ENCODE results near the gene INHBA. TPM values are rescaled to one million over a fixed set of nuclear protein-coding genes. Genes with fewer than 3 reads are reported as not detected.

INHBA gene
- total RNA-seq, 1 donor from 2014 or later: 0.34 TPM

DNA sequence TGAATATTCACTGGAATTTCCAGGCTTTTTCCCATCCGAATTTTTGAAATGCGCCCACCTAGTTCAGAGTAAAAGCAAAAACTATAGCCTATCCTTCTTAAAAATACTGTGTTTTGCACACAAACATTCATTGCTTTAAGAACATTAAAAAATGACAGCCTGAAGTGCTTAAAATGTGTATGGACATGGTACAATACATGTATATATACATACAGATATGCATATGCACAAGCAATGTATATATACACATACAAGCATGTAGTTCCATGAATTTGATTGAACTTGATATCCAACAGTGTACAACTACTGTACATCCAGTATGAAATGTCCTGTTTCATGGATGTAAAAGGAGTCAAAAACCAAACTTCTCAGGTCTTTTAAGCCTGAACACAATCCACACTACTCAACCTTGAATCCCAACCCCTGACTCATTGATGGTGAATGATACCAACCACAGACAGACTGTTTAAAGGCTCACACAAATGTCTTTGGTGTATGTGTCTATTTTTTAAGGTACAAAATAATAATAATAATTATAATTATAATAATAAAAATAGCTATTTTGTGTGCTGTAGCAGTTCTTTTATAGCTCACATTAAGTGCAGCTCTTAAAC, 14.8 kb downstream of the INHBA start:
- DNase-seq (ENCODE audit: low spot score, unreplicated experiment): no peak
- Mint-ChIP-seq H3K4me3 (ENCODE audit: low read depth) (no peak overlapping the region), H3K4me1 (ENCODE audit: low read depth) (peaks cover 6% of the 10 kb centered on the region), H3K27ac (no peak overlapping the region), H3K9me3 (ENCODE audit: low read depth) (no peaks in the 10 kb centered on the region), H3K27me3 (peaks cover 6% of the 10 kb centered on the region), H3K36me3 (ENCODE audit: insufficient read depth) (no peaks in the 10 kb centered on the region)
- TF ChIP-seq, protein P1, sequence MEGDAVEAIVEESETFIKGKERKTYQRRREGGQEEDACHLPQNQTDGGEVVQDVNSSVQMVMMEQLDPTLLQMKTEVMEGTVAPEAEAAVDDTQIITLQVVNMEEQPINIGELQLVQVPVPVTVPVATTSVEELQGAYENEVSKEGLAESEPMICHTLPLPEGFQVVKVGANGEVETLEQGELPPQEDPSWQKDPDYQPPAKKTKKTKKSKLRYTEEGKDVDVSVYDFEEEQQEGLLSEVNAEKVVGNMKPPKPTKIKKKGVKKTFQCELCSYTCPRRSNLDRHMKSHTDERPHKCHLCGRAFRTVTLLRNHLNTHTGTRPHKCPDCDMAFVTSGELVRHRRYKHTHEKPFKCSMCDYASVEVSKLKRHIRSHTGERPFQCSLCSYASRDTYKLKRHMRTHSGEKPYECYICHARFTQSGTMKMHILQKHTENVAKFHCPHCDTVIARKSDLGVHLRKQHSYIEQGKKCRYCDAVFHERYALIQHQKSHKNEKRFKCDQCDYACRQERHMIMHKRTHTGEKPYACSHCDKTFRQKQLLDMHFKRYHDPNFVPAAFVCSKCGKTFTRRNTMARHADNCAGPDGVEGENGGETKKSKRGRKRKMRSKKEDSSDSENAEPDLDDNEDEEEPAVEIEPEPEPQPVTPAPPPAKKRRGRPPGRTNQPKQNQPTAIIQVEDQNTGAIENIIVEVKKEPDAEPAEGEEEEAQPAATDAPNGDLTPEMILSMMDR (IDR thresholded peaks at IDR 0.05; ENCODE audit: unreplicated experiment): no peak

DNA sequence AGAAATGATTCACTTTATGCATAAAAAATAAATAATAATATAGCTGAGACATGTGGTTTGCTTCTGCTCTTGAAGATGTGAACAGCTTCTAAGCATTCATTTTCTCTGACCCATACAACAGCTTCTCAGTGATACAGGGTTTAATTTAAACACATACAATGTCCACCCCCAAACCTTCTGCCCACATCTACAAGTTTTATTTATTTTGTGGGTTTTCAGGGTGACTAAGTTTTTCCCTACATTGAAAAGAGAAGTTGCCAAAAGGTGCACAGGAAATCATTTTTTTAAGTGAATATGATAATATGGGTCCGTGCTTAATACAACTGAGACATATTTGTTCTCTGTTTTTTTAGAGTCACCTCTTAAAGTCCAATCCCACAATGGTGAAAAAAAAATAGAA, 17.2 kb downstream of the INHBA start:
- H3K9me3 Mint-ChIP-seq (ENCODE audit: low read depth): no peaks in the 10 kb centered on the region
- TF ChIP-seq, protein P1 (IDR thresholded peaks at IDR 0.05; ENCODE audit: unreplicated experiment): no peak
- DNase-seq (ENCODE audit: low spot score, unreplicated experiment): no peak
- H3K4me1 Mint-ChIP-seq (ENCODE audit: low read depth): no peaks in the 10 kb centered on the region
- peaks cover 4% of the 10 kb centered on the region for H3K27me3 Mint-ChIP-seq
- no peak overlapping the region for H3K27ac Mint-ChIP-seq
- H3K4me3 Mint-ChIP-seq (ENCODE audit: low read depth): no peak overlapping the region
- H3K36me3 Mint-ChIP-seq (ENCODE audit: insufficient read depth): no peaks in the 10 kb centered on the region

DNA sequence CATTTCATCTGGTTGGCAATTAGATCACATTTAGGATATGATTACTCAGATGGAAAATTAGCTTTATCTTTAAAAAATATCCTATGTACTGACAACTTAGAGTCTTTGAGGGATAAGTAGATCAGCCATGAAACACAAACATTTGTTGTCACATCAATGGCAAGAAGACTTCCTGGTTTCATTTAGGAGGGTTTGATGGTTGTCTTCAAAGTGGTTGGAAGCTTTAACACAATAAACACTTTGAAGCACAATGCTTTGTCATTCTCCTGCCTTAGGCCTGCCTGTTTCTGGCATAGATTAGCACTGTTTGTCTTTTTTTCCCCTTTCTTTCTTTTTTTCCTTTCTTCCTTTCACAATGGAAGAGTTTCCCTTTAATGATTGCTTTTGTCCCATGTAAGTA, 20.5 kb downstream of the INHBA start:
- Mint-ChIP-seq H3K4me3 (ENCODE audit: low read depth) (no peak overlapping the region), H3K27me3 (no peaks in the 10 kb centered on the region), H3K9me3 (ENCODE audit: low read depth) (no peaks in the 10 kb centered on the region), H3K27ac (no peak overlapping the region), H3K36me3 (ENCODE audit: insufficient read depth) (no peaks in the 10 kb centered on the region), H3K4me1 (ENCODE audit: low read depth) (no peaks in the 10 kb centered on the region)
- DNase-seq (ENCODE audit: low spot score, unreplicated experiment): no peak
- TF ChIP-seq, protein P1 (IDR thresholded peaks at IDR 0.05; ENCODE audit: unreplicated experiment): no peak

DNA sequence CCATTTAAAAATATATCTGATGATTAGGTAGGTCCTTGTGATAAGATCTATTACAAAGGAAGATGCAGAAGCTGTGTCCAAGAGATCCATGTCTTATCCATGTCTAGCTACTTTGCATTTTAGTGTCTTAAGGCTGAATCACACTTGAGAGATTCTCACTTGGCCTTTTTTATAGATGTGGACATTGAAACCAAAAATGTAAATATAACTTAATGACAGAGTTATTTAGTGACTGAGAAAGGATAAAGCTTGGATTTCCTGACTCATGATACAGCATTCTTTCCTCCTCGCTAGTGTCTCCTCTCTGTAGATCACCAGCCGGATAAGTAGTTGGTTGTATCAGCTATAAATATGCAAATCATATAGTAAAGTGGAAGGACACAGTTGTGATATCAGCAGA, 23.3 kb downstream of the INHBA start:
- H3K4me3 Mint-ChIP-seq (ENCODE audit: low read depth): no peak overlapping the region
- no peaks in the 10 kb centered on the region for H3K36me3 Mint-ChIP-seq (ENCODE audit: insufficient read depth)
- no peak overlapping the region for H3K27ac Mint-ChIP-seq
- no peaks in the 10 kb centered on the region for H3K27me3 Mint-ChIP-seq
- DNase-seq (ENCODE audit: low spot score, unreplicated experiment): no peak
- no peaks in the 10 kb centered on the region for H3K9me3 Mint-ChIP-seq (ENCODE audit: low read depth)
- TF ChIP-seq, protein P1 (IDR thresholded peaks at IDR 0.05; ENCODE audit: unreplicated experiment): no peak
- H3K4me1 Mint-ChIP-seq (ENCODE audit: low read depth): no peaks in the 10 kb centered on the region

DNA sequence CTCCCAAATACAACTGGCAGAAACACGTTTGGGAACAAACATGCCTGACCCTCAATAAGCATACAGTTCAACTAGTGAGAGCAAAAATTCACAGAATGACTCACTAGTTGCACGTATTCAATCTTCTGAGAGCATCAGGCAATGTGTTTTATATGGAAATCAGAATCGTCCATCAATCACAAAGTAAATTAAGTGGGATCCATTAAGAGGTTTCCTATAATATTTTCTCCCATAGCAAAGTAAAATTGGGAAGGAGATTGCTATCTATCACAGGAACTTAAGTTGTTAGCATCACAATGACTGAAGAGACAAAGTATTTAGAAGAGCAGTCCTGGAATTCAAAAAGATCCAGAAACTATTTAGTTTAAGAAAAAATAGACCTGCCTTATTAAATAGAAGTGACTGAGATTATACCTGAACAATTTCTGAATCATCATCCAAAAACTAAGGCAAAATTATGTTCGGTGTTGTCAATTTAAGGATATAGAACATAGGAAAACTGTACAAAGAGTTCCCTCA, 28.3 kb downstream of the INHBA start:
- H3K4me1 Mint-ChIP-seq (ENCODE audit: low read depth): peaks cover 3% of the 10 kb centered on the region
- no peak overlapping the region for H3K27ac Mint-ChIP-seq
- H3K27me3 Mint-ChIP-seq: no peaks in the 10 kb centered on the region
- no peak for DNase-seq (ENCODE audit: low spot score, unreplicated experiment)
- no peaks in the 10 kb centered on the region for H3K9me3 Mint-ChIP-seq (ENCODE audit: low read depth)
- no peak overlapping the region for H3K4me3 Mint-ChIP-seq (ENCODE audit: low read depth)
- no peaks in the 10 kb centered on the region for H3K36me3 Mint-ChIP-seq (ENCODE audit: insufficient read depth)
- TF ChIP-seq, protein P1 (IDR thresholded peaks at IDR 0.05; ENCODE audit: unreplicated experiment): no peak

Measured in progenitor cell of endocrine pancreas (in vitro differentiated cells).